Measurements from ENCODE around the gene DGKZ.
"Not testable (repeated sequence)": the region's sequence is repeated elsewhere in the genome, so short reads cannot be mapped to it uniquely, and the experiment has no call there.

DNA sequence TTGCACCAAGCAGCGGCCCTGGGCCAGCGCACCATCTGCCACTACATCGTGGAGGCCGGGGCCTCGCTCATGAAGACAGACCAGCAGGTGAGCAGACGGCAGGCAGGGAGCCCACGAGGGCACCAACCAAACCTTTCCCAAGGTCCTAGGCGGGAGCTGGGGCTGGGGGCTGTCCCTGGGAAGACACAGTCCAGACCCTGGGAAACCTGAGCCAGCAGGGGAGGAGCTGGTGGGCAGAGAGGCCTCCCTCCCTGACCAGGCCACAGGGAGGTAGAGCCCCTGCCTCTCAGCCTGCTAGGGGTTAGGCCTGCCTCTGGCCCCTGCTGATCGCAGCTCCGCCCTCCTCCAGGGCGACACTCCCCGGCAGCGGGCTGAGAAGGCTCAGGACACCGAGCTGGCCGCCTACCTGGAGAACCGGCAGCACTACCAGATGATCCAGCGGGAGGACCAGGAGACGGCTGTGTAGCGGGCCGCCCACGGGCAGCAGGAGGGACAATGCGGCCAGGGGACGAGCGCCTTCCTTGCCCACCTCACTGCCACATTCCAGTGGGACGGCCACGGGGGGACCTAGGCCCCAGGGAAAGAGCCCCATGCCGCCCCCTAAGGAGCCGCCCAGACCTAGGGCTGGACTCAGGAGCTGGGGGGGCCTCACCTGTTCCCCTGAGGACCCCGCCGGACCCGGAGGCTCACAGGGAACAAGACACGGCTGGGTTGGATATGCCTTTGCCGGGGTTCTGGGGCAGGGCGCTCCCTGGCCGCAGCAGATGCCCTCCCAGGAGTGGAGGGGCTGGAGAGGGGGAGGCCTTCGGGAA, 32.4 kb downstream of the DGKZ start:
- TF ChIP-seq TAF1 (IDR thresholded peaks at IDR 0.05; ENCODE audit: borderline replicate concordance, low read depth, low read length); POLR2A (IDR thresholded peaks at IDR 0.05; ENCODE audit: low read depth, low read length); POLR2AphosphoS5 (IDR thresholded peaks at IDR 0.05; ENCODE audit: low read depth, low read length): not testable (repeated sequence)

Data from GM12892 (cell line).